RWPE1 (cell line): ENCODE measurements around the gene ALKBH7.
"Not testable (repeated sequence)": the region's sequence is repeated elsewhere in the genome, so short reads cannot be mapped to it uniquely, and the experiment has no call there.

Source experiments
- CTCF ChIA-PET: fragments of 350-600 bp; sonication (Branson Sonifier 250); formaldehyde crosslinking; extraction: SDS; loops from one replicate; lab custom pipeline; 2021; lab: Yijun Ruan, JAX
- POLR2A ChIA-PET: fragments of 400-600 bp; formaldehyde crosslinking; extraction: SDS; loops from one replicate; lab custom pipeline; 2020; ENCODE audit warnings: antibody characterized with exemption; ENCODE audit not compliant: low non-redundant PET; lab: Yijun Ruan, JAX
- DNase-seq: peaks from one replicate; pipeline ENCODE4 v3.0.0; 2012; ENCODE audit warnings: low spot score
- H3K27ac ChIP-seq: fragments of 450-650 bp; 2 replicates; pipeline ENCODE4 v1.5.1; 2017
- TF ChIP-seq, protein P1 (sequence below): fragments of 450-650 bp; conservative IDR thresholded peaks from 2 replicates; pipeline ENCODE4 v1.5.1; 2017; ENCODE audit warnings: low read depth, mild to moderate bottlenecking

The ALKBH7 gene

DNA sequence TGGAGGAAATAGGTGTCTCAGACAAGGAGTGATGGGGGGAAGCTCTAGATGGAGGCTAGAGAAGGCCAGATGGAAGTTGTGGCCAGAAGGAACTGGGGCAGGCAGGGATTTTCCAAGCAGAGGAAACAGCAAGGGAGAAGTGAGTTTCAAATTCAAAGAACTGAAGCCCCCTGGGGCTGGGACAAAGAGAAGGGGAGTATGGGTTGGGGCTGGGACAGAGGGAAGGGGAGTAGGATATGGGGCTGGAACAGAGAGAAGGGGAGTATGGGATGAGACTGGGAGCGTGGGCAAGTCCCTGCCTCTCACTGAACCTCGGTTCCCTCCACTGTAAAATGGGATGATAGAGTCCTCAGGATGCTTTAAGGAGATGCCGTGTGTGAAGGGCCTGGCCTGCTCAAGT lies 22.2 kb downstream of the ALKBH7 start:
- no peak overlapping the region for H3K27ac ChIP-seq
- no peak for DNase-seq
- TF ChIP-seq, protein P1, sequence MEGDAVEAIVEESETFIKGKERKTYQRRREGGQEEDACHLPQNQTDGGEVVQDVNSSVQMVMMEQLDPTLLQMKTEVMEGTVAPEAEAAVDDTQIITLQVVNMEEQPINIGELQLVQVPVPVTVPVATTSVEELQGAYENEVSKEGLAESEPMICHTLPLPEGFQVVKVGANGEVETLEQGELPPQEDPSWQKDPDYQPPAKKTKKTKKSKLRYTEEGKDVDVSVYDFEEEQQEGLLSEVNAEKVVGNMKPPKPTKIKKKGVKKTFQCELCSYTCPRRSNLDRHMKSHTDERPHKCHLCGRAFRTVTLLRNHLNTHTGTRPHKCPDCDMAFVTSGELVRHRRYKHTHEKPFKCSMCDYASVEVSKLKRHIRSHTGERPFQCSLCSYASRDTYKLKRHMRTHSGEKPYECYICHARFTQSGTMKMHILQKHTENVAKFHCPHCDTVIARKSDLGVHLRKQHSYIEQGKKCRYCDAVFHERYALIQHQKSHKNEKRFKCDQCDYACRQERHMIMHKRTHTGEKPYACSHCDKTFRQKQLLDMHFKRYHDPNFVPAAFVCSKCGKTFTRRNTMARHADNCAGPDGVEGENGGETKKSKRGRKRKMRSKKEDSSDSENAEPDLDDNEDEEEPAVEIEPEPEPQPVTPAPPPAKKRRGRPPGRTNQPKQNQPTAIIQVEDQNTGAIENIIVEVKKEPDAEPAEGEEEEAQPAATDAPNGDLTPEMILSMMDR = no peak
- POLR2A ChIA-PET = no interaction called here
- CTCF ChIA-PET = interaction anchor here (0.6 kb wide), 1 partner anchor 68 kb away, joined by 3 read pairs; no protein-coding TSS in a partner anchor

DNA sequence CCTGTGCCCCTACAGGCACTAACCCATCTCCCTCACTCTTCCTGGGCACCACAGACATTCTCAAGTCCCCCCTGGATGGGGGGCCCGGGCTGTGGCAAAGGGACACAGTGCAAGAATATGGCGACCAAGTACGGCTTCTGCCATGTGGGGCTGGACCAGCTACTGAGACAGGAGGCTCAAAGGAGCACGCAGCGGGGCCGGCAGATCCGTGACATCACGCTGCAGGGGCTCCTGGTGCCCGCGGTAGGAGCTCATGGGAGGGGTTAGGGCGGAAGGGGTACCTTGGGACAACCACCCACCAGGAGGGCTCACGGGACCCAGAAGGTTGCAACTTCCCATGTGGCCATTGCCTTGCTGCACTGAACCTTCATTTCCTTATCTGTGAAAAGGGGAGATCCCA lies 23.7 kb downstream of the ALKBH7 start:
- TF ChIP-seq, protein P1 = no peak
- H3K27ac ChIP-seq = no peak overlapping the region
- DNase-seq = no peak
- ChIA-PET POLR2A (no interaction called here), CTCF (no interaction called here)

DNA sequence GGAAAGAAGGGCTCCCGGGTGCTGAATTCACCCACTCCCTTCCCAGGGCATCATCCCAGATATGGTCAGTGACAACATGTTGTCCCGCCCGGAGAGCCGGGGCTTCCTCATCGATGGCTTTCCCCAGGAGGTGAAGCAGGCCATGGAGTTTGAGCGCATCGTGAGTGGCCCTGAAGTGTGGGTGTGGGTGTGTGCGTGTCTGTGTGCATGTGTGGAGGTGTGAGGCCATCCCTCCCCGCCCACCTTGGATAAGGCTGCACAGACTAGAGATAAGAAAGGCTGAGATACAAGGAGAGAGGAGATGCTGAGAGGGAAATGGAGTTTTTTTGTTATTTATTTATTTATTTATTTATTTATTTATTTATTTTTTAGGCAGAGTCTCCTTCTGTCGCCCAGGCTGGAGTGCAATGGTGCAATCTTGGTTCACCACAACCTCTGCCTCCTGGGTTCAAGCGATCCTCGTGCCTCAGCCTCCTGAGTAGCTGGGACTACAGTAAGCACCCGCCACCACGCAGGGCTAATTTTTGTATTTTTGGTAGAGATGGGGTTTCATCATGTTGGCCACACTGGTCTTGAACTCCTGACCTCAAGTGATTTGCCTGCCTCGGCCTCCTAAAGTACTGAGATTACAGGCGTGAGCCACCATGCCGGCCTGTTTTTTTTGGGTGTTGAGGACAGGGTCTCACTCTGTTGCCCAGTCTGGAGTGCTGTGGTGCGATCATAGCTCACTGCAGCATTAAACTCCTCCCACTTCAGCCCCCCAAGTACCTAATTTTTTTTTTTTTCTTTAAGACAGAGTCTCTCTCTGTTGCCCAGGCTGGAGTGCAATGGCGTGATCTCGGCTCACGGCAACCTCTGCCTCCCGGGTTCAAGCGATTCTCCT lies 27.7 kb downstream of the ALKBH7 start:
- H3K27ac ChIP-seq, DNase-seq, CTCF ChIA-PET, POLR2A ChIA-PET: not testable (repeated sequence)

DNA sequence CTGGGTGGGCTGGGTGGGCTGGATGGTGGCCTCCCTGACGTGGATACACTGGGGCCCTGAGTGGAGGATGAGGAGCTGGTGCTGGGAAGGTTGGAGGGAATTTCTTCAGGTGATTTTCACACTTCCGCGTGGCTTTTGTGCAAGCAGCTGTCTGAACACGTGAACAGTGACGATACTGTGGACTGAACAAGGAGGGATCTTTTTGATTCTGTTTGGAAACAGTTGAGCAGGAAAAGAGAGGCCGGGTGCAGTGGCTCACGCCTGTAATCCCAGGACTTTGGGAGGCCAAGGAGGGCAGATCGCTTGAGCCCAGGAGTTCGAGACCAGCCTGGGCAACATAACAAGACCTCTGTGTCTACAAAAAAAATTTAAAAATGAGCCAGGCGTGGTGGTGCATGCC lies 29.5 kb downstream of the ALKBH7 start:
- TF ChIP-seq, protein P1 = no peak
- CTCF ChIA-PET = interaction anchor here (1.5 kb wide), 1 partner anchor 15 kb away, joined by 5 read pairs; no protein-coding TSS in a partner anchor
- no peak overlapping the region for H3K27ac ChIP-seq
- POLR2A ChIA-PET = no interaction called here
- no peak for DNase-seq

DNA sequence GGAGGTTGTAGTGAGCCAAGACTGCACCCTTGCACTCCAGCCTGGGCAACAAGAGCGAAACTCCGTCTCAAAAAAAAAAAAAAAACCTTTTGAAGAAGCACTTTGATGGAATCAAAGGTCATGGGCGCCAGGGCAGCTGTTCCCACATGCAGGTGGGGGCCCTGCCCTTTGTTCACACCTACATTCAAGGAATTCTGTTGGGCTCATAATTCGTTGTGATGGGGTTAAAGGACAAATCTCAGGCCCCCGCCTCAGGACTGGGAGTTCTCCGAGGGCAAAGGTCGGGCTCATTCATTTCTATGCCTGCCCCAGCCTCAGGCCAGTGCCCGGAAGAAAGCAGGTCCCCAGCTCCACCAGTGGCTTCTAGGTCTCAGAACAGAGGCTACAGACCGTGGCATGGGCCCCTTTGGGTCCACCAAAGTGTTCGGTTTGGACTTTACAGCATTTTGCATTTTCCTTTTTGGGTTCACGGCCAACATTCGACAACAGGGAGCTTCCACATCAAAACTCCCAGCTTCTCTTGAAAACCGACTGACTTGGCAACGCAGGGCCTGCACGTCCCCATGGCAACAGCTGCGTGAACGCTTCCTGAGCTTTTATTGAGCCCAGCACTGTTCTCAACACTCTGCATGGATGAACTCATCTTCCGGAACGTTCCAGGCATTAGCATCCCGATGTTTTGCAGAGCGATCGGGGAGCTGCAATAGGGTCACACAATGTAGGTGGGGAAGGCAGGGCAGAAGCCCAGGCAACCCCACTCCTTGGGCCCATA lies 30.4 kb downstream of the ALKBH7 start:
- TF ChIP-seq, protein P1 = no peak
- no peak overlapping the region for H3K27ac ChIP-seq
- ChIA-PET POLR2A (interaction anchor here (0.5 kb wide), 1 partner anchor 378 kb away, joined by 3 read pairs; no protein-coding TSS in a partner anchor), CTCF (interaction anchor here (1.5 kb wide), 1 partner anchor 14 kb away, joined by 5 read pairs; no protein-coding TSS in a partner anchor)
- no peak for DNase-seq

DNA sequence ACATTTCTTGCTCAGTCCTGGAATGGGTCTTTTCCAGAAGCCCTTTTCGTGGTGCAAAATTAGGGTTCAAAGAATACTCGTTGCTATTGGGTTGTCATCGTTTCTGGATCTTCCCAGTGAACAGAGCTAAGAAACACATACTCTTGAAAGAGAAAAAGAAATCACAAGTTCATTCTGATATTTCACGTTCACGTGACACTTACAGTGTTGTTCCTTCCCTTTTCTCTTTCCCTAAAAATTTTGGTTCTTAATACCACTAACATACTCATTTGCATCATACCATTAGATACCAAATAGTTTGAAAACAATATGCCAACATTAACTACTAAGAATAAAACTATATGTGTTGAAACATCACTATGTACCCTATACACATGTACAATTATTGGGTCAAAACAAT lies 33.8 kb downstream of the ALKBH7 start:
- no peak overlapping the region for H3K27ac ChIP-seq
- TF ChIP-seq, protein P1 = no peak
- POLR2A ChIA-PET = interaction anchor here (0.6 kb wide), 1 partner anchor 41 kb away, joined by 3 read pairs; no protein-coding TSS in a partner anchor
- CTCF ChIA-PET = no interaction called here
- DNase-seq = no peak
